Measurements from ENCODE around the gene ARIH1.
"Not testable (repeated sequence)": the region's sequence is repeated elsewhere in the genome, so short reads cannot be mapped to it uniquely, and the experiment has no call there.

ARIH1 gene

DNA sequence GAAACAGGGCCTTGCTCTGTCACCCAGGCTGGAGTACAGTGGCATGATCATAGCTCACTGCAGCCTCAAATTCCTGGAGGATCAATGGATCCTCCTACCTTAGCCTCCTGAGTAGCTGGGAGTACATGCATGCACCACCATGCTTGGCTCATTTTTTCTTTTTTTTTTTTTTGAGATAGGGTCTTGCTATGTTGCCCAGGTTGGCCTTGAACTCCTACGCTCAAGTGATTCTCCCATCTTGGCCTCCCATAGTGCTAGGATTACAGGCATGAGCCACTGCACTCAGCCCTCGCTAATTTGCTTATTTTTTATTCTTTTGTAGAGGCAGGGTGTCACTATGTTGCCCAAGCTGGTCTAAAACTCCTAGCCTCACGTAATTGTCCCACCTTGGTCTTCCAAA, 6.0 kb upstream of the ARIH1 start:
- no peaks in the 10 kb centered on the region for H3K9me3 ChIP-seq (ENCODE audit: control insufficient read depth, low read length)
- no peak overlapping the region for H3K4me3 ChIP-seq (ENCODE audit: extremely low read depth, insufficient read depth, low read length, poor library complexity, severe bottlenecking)
- WGBS, 2 experiments (ENCODE audit: insufficient coverage in 2 of 2): 93 to 100% methylated on average over 1 to 2 of the region's 3 CpGs
- no peaks in the 10 kb centered on the region for H3K36me3 ChIP-seq (ENCODE audit: control insufficient read depth, insufficient read depth, low read length)
- H3K4me1 ChIP-seq (ENCODE audit: control insufficient read depth, insufficient read depth, low read length, poor library complexity, severe bottlenecking): no peaks in the 10 kb centered on the region
- H3K27ac ChIP-seq (ENCODE audit: low read depth, low read length, severe bottlenecking): no peak overlapping the region

DNA sequence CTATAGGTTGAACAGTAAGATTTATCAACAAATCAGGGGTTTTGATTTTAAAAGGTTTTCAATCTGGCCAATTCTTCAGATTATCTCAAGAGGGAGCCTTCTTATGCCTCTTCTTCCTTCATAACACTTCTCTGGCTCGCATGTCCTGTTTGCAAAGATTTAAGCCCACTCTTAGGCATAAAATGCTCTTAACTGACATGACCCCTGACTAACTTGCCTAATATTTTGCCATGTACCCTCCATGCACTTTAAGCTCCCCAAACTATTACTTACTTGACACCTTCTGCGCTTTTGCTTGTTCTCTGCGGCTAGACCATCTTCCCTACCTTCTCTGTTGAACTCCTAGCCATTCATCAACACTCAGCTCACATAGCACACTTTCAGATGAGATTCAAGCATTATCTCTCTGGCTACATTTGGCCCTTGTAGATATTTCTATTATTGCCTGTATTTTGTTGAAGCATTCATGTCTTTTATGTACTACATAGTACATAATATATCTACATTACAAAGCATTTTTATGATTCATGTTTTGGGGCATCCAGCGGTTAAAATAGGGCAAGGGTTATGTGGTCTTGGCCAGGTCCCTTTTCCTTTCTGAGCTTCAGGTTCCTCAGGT, 1.0 kb upstream of the ARIH1 start:
- 75 to 85% methylated on average over 3 of the region's 4 CpGs for WGBS, 2 experiments (ENCODE audit: insufficient coverage in 2 of 2)
- H3K4me3 ChIP-seq (ENCODE audit: extremely low read depth, insufficient read depth, low read length, poor library complexity, severe bottlenecking): peak overlapping the region; percentile 97
- no peaks in the 10 kb centered on the region for H3K9me3 ChIP-seq (ENCODE audit: control insufficient read depth, low read length)
- no peaks in the 10 kb centered on the region for H3K4me1 ChIP-seq (ENCODE audit: control insufficient read depth, insufficient read depth, low read length, poor library complexity, severe bottlenecking)
- H3K36me3 ChIP-seq (ENCODE audit: control insufficient read depth, insufficient read depth, low read length): peaks cover 18% of the 10 kb centered on the region
- peak overlapping the region; percentile 100 for H3K27ac ChIP-seq (ENCODE audit: low read depth, low read length, severe bottlenecking)

- Histone ChIP-seq H3K4me3 (ENCODE audit: extremely low read depth, insufficient read depth, low read length, poor library complexity, severe bottlenecking) (peak overlapping the region; percentile 97), H3K4me1 (ENCODE audit: control insufficient read depth, insufficient read depth, low read length, poor library complexity, severe bottlenecking) (no peaks in the 10 kb centered on the region), H3K9me3 (ENCODE audit: control insufficient read depth, low read length) (no peaks in the 10 kb centered on the region), H3K27ac (ENCODE audit: low read depth, low read length, severe bottlenecking) (peak overlapping the region; percentile 100), H3K36me3 (ENCODE audit: control insufficient read depth, insufficient read depth, low read length) (peaks cover 32% of the 10 kb centered on the region)
- WGBS, 2 experiments (ENCODE audit: insufficient coverage in 2 of 2): 1% methylated on average over 52 to 53 of the region's 67 CpGs
Observed at GRCh38 chr15:72474466-72474911, 359 bp downstream of the ARIH1 start.

- Histone ChIP-seq H3K9me3 (ENCODE audit: control insufficient read depth, low read length) (no peaks in the 10 kb centered on the region), H3K4me1 (ENCODE audit: control insufficient read depth, insufficient read depth, low read length, poor library complexity, severe bottlenecking) (no peaks in the 10 kb centered on the region), H3K4me3 (ENCODE audit: extremely low read depth, insufficient read depth, low read length, poor library complexity, severe bottlenecking) (peak overlapping the region; percentile 97), H3K27ac (ENCODE audit: low read depth, low read length, severe bottlenecking) (peak overlapping the region; percentile 100), H3K36me3 (ENCODE audit: control insufficient read depth, insufficient read depth, low read length) (peaks cover 38% of the 10 kb centered on the region)
- 0% methylated on average over 28 to 37 of the region's 42 CpGs for WGBS, 2 experiments (ENCODE audit: insufficient coverage in 2 of 2)
Observed at GRCh38 chr15:72474912-72475628, 940 bp downstream of the ARIH1 start.

DNA sequence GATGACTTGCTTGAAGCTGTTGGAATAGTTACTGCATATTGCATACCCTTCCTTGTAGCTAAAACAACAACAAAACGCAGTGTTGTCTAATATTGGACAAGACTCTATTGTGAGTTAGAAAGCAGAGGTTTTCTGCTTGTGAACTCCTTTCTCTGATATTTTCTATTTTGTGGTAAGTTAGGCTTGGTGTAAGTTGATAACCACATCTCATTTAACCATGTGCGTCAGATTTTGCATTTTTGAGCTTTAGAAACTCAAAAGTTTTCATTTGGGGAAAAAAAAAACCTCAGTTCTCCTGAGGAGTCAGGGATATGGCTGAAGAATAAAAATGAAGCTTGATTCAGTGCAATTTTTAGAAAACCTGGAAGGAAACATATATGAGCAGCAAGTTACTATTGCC, 1.5 kb downstream of the ARIH1 start:
- Histone ChIP-seq H3K9me3 (ENCODE audit: control insufficient read depth, low read length) (no peaks in the 10 kb centered on the region), H3K36me3 (ENCODE audit: control insufficient read depth, insufficient read depth, low read length) (peaks cover 43% of the 10 kb centered on the region), H3K4me1 (ENCODE audit: control insufficient read depth, insufficient read depth, low read length, poor library complexity, severe bottlenecking) (no peaks in the 10 kb centered on the region), H3K4me3 (ENCODE audit: extremely low read depth, insufficient read depth, low read length, poor library complexity, severe bottlenecking) (peak overlapping the region; percentile 97), H3K27ac (ENCODE audit: low read depth, low read length, severe bottlenecking) (peak overlapping the region; percentile 20)
- no CpG with 5 or more reads among the region's 2 CpGs for WGBS, 2 experiments (ENCODE audit: insufficient coverage in 2 of 2)

DNA sequence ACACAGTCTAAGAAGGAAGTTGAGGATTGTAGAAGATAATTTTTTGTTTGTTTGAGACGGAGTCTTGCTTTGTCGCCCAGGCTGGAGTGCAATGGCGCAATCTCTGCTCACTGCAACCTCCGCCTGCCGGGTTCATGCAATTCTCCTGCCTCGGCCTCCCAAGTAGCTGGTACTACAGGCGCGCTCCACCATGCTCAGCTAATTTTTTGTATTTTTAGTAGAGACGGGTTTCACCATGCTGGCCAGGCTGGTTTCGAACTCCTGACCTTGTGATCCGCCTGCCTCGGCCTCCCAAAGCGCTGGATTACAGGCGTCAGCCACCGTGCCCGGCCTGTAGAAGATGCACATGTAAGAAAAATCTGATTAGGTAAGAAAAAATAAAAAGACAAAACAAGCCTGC, 2.2 kb downstream of the ARIH1 start:
- H3K36me3 ChIP-seq (ENCODE audit: control insufficient read depth, insufficient read depth, low read length): peaks cover 50% of the 10 kb centered on the region
- H3K4me1 ChIP-seq (ENCODE audit: control insufficient read depth, insufficient read depth, low read length, poor library complexity, severe bottlenecking); H3K9me3 ChIP-seq (ENCODE audit: control insufficient read depth, low read length); H3K27ac ChIP-seq (ENCODE audit: low read depth, low read length, severe bottlenecking): not testable (repeated sequence)
- H3K4me3 ChIP-seq (ENCODE audit: extremely low read depth, insufficient read depth, low read length, poor library complexity, severe bottlenecking): peak overlapping the region; percentile 97
- 95 to 97% methylated on average over 11 to 13 of the region's 16 CpGs for WGBS, 2 experiments (ENCODE audit: insufficient coverage in 2 of 2)

DNA sequence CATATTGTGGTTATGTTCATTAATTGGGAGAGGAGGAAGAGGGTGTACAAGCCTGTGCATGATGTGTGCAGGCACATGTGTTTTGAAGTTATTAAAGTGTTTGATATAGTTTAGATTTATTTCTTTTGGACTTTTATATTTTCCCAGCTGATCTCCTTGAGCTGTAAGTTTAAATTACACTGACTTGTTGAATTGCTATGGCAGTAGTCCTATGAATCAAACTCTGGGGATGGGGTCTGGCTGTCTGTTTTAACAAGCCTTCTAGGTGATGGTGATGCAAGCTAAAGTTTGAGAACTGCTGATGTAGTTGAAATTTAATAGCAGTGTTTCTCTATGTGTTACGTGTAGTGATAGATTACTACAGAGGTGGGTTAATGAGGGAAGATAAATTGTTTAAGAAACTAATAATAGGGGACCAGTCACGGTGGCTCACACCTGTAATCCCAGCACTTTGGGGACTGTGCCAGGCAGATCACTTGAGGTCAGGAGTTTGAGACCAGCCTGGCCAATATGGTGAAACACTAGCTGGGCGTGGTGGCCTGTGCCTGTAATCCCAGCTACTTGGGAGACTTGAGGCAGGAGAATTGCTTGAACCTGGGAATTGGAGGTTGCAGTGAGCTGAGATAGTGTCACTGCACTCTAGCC, 7.0 kb downstream of the ARIH1 start:
- 94 to 100% methylated on average over 2 to 3 of the region's 3 CpGs for WGBS, 2 experiments (ENCODE audit: insufficient coverage in 2 of 2)

DNA sequence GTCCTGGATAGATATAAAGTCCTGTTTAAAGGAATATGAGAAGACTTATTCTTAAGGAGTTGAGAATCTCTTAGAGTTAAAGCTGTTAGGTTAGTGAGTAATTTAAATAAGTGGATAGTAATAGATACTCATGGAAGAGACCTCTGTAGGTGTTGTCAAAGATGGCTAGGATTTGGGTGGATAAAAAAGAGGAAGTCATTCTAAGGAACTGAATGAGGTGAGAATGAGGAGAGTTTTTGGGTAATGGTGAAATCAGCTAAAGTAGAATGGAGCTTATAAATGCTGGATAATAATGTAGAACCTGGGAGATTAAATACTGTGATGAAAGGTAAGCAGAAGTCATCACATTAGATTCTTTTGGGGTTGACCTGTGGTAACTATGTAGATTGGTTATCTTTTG, 8.1 kb downstream of the ARIH1 start:
- H3K4me1 ChIP-seq (ENCODE audit: control insufficient read depth, insufficient read depth, low read length, poor library complexity, severe bottlenecking): peaks cover 12% of the 10 kb centered on the region
- H3K27ac ChIP-seq (ENCODE audit: low read depth, low read length, severe bottlenecking): no peak overlapping the region
- H3K36me3 ChIP-seq (ENCODE audit: control insufficient read depth, insufficient read depth, low read length): peaks cover 73% of the 10 kb centered on the region
- no peak overlapping the region for H3K4me3 ChIP-seq (ENCODE audit: extremely low read depth, insufficient read depth, low read length, poor library complexity, severe bottlenecking)
- no peaks in the 10 kb centered on the region for H3K9me3 ChIP-seq (ENCODE audit: control insufficient read depth, low read length)

More for the DNA sequence above, 7.0 kb downstream of the ARIH1 start:
- Histone ChIP-seq H3K4me3 (ENCODE audit: extremely low read depth, insufficient read depth, low read length, poor library complexity, severe bottlenecking) (no peak overlapping the region), H3K9me3 (ENCODE audit: control insufficient read depth, low read length) (no peaks in the 10 kb centered on the region), H3K4me1 (ENCODE audit: control insufficient read depth, insufficient read depth, low read length, poor library complexity, severe bottlenecking) (peaks cover 4% of the 10 kb centered on the region), H3K27ac (ENCODE audit: low read depth, low read length, severe bottlenecking) (no peak overlapping the region), H3K36me3 (ENCODE audit: control insufficient read depth, insufficient read depth, low read length) (peaks cover 84% of the 10 kb centered on the region)

DNA sequence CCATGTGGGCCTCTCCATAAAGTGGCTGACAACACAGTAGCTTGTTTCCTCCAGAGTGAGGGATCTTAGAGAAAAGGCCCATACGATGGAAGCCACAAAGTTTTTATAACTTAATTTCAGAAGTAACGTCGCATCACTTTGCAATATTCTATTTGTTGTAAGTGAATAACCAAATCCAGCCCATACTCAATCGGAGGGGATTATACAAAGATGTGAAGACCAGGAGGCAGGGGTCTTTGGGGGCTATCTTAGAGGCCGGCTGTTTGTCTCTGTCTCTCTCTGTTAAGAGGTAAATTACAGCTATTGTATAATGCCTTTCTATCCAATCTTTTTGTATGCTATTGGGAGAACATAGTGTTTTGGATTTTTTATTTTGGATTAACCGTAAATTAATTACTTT, 9.1 kb downstream of the ARIH1 start:
- 100% methylated on average over 3 of the region's 6 CpGs; no CpG with 5 or more reads in 1 of the 2 experiments for WGBS, 2 experiments (ENCODE audit: insufficient coverage in 2 of 2)
- no peak overlapping the region for H3K27ac ChIP-seq (ENCODE audit: low read depth, low read length, severe bottlenecking)
- no peaks in the 10 kb centered on the region for H3K9me3 ChIP-seq (ENCODE audit: control insufficient read depth, low read length)
- H3K4me3 ChIP-seq (ENCODE audit: extremely low read depth, insufficient read depth, low read length, poor library complexity, severe bottlenecking): no peak overlapping the region
- H3K4me1 ChIP-seq (ENCODE audit: control insufficient read depth, insufficient read depth, low read length, poor library complexity, severe bottlenecking): peaks cover 14% of the 10 kb centered on the region
- H3K36me3 ChIP-seq (ENCODE audit: control insufficient read depth, insufficient read depth, low read length): peaks cover 64% of the 10 kb centered on the region

GRCh38 chr15:72486144-72486543, 12.0 kb downstream of the ARIH1 start:
- Histone ChIP-seq H3K9me3 (ENCODE audit: control insufficient read depth, low read length) (no peaks in the 10 kb centered on the region), H3K4me3 (ENCODE audit: extremely low read depth, insufficient read depth, low read length, poor library complexity, severe bottlenecking) (no peak overlapping the region), H3K27ac (ENCODE audit: low read depth, low read length, severe bottlenecking) (no peak overlapping the region), H3K4me1 (ENCODE audit: control insufficient read depth, insufficient read depth, low read length, poor library complexity, severe bottlenecking) (peaks cover 15% of the 10 kb centered on the region), H3K36me3 (ENCODE audit: control insufficient read depth, insufficient read depth, low read length) (peaks cover 54% of the 10 kb centered on the region)
- 100% methylated on average over 1 of the region's 3 CpGs; no CpG with 5 or more reads in 1 of the 2 experiments for WGBS, 2 experiments (ENCODE audit: insufficient coverage in 2 of 2)

Data from mesodermal cell (in vitro differentiated cells).